ENCODE measurements around the gene GRAMD2B. TPM values are rescaled to one million over a fixed set of nuclear protein-coding genes. Genes with fewer than 3 reads are reported as not detected.
"Not testable (repeated sequence)": the region's sequence is repeated elsewhere in the genome, so short reads cannot be mapped to it uniquely, and the experiment has no call there.

Gene GRAMD2B
- total and polyA plus RNA-seq, 3 donors from 2014 or later, result 10.8 to 35.0 (median 23.5) TPM

DNA sequence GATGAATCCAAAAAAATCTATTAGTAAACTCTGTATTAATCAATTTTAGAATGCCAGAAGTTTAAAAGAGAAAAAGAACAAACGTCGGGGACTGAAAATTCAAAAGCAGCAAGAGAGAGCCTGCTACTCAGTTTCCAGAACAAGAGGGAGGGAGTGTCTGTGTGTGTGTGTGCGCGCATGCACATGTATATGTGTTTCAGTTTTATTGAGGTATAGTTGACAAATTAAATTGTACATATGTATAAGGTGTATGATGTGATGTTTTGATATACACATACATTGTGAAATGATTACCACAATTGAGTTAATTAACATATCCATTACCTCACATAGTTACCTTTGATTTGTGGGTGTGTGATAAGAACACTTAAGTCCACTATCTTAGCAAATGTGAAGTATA, 27.6 kb upstream of the GRAMD2B start:
- WGBS, 2 donors, result 87 to 92% methylated on average over 4 of the region's 4 CpGs
- Histone ChIP-seq H3K27me3 (no peaks in the 10 kb centered on the region), H3K27ac (no peak overlapping the region), H3K4me1 (no peaks in the 10 kb centered on the region), H3K36me3 (ENCODE audit: low read depth, missing control alignments) (no peaks in the 10 kb centered on the region), H3K4me3 (no peak overlapping the region), H3K9me3 (no peaks in the 10 kb centered on the region)
- DNase-seq, result no peak
- TF ChIP-seq, protein P1, sequence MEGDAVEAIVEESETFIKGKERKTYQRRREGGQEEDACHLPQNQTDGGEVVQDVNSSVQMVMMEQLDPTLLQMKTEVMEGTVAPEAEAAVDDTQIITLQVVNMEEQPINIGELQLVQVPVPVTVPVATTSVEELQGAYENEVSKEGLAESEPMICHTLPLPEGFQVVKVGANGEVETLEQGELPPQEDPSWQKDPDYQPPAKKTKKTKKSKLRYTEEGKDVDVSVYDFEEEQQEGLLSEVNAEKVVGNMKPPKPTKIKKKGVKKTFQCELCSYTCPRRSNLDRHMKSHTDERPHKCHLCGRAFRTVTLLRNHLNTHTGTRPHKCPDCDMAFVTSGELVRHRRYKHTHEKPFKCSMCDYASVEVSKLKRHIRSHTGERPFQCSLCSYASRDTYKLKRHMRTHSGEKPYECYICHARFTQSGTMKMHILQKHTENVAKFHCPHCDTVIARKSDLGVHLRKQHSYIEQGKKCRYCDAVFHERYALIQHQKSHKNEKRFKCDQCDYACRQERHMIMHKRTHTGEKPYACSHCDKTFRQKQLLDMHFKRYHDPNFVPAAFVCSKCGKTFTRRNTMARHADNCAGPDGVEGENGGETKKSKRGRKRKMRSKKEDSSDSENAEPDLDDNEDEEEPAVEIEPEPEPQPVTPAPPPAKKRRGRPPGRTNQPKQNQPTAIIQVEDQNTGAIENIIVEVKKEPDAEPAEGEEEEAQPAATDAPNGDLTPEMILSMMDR (IDR thresholded peaks at IDR 0.05), result no peak
- TF ChIP-seq POLR2A (IDR thresholded peaks at IDR 0.05), result no peak
- intact Hi-C loops (cut with DNase I; ENCODE audit: low total_unique reads), result no loop called here

DNA sequence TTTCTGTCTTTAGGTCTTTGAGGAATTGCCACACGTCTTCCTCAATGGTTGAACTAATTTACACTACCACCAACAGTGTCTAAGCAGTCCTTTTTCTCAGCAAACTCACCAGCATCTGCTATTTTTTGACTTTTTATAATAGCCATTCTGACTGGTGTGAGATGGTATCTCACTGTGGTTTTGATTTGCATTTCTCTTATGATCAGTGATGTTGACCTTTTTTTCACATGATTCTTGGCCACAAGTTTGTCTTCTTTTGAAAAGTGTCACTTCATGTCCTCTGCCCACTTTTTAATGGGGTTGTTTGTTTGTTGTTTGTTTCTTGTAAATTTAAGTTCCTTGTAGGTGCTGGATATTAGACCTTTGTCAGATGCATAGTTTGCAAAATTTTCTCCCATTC, 26.5 kb upstream of the GRAMD2B start:
- H3K4me1 ChIP-seq; H3K36me3 ChIP-seq (ENCODE audit: low read depth, missing control alignments); DNase-seq; H3K4me3 ChIP-seq; H3K9me3 ChIP-seq; H3K27me3 ChIP-seq; H3K27ac ChIP-seq; intact Hi-C loops (cut with DNase I; ENCODE audit: low total_unique reads): not testable (repeated sequence)
- 89 to 95% methylated on average over 1 of the region's 1 CpG for WGBS, 2 donors

DNA sequence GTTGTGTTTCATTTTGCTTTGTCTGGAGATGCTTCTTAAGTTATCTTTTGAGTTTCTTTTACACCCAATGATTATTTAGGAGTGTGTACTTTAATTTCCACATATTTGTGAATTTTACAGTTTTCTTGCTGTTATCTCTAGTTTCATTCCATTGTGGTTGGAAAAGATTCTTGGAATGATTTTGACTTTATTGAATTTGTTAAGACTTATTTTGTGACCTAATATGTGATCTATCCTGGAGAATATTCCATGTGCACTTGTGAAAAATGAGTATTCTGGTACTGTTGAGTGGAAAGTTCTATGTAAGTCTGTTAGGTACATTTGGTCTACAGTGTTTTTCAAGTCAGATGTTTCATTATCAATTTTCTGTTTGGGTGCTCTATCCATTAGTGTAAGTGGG, 24.4 kb upstream of the GRAMD2B start:
- Histone ChIP-seq H3K9me3 (no peaks in the 10 kb centered on the region), H3K4me3 (no peak overlapping the region), H3K27ac (no peak overlapping the region), H3K4me1 (no peaks in the 10 kb centered on the region), H3K36me3 (ENCODE audit: low read depth, missing control alignments) (no peaks in the 10 kb centered on the region), H3K27me3 (no peaks in the 10 kb centered on the region)
- TF ChIP-seq, protein P1 (IDR thresholded peaks at IDR 0.05), result no peak
- TF ChIP-seq POLR2A (IDR thresholded peaks at IDR 0.05), result no peak
- no peak for DNase-seq
- intact Hi-C loops (cut with DNase I; ENCODE audit: low total_unique reads), result no loop called here

DNA sequence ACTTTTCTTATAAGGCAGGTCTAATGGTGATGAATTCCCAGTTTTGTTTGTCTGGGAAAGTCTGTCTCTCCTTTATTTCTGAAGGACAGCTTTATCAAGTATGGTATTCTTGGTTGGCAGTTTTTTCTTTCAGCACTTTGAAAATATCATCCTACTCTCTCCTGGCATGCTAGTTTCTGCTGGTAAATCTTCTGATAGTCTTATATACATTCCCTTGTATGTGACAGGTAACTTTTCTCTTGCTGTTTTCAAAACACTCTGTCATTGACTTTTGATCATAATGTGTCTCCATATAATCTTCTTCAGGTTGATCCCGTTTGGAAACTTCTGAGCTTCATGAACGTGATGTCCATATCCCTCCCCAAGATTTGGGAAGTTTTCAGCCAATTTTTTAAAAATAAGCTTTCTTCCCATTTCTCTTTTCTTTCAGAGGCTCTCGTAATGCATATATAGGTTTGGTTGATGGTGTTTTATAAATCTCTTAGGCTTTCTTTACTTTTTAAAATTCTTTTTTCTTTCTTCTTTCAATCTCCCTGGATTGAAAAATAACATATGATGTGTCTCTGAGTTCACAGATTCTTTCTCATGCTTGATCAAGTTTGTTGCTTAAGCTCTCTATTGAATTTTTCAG, 22.5 kb upstream of the GRAMD2B start:
- WGBS, 2 donors, result 93 to 95% methylated on average over 3 of the region's 3 CpGs
- intact Hi-C loops (cut with DNase I; ENCODE audit: low total_unique reads), result no loop called here
- H3K4me3 ChIP-seq, result no peak overlapping the region
- no peaks in the 10 kb centered on the region for H3K27me3 ChIP-seq
- no peak for DNase-seq
- H3K36me3 ChIP-seq (ENCODE audit: low read depth, missing control alignments), result no peaks in the 10 kb centered on the region
- H3K4me1 ChIP-seq, result no peaks in the 10 kb centered on the region
- no peak overlapping the region for H3K27ac ChIP-seq
- no peaks in the 10 kb centered on the region for H3K9me3 ChIP-seq
- TF ChIP-seq POLR2A (IDR thresholded peaks at IDR 0.05), result no peak
- TF ChIP-seq, protein P1 (IDR thresholded peaks at IDR 0.05), result no peak

DNA sequence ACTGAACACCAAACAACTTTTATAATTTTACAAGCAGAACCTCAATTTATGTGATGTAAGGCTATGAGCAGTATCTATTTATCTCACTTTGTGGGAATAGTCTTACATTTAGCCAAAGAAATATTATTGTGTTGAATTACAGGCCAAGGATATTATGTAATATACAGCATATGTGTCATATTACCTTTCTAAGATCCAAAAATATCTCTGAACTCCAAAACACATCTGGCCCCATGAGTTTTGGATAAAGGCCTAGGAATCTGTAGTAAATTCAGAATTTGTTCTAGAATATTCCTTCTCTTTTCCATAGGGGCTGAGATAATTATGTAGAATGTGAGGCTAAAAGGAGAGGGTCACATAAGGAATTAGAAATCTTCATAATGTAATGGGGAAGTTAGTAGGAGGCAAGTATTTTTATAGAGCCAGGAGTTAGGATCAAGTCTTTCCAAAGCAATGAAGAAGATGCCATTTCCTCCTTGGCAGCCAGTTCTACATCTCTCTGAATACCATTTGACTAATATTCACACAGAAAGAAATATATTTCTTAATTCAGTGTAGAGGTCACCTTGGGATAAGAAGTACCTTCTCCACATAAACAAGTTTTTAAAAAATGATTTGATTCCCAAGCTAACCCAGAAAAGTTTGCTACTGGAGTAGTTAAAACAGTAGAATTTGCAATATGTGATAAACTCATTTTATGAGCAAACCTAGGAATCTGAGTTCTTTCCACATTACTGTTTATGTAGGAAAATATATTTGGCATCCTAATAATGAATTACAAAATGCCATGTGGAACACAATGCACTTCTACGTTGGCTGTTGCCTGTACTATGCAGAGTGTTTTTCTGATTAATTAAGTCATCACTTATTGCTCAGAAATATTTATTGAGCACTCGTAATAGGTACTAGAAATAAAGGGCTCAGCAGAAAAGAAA, 20.3 kb upstream of the GRAMD2B start:
- Histone ChIP-seq H3K27me3 (no peaks in the 10 kb centered on the region), H3K4me3 (no peak overlapping the region), H3K9me3 (no peaks in the 10 kb centered on the region), H3K27ac (no peak overlapping the region), H3K4me1 (no peaks in the 10 kb centered on the region), H3K36me3 (ENCODE audit: low read depth, missing control alignments) (no peaks in the 10 kb centered on the region)
- no peak for TF ChIP-seq POLR2A (IDR thresholded peaks at IDR 0.05)
- TF ChIP-seq, protein P1 (IDR thresholded peaks at IDR 0.05), result no peak
- 63% methylated on average over 2 of the region's 2 CpGs for WGBS, 2 donors
- intact Hi-C loops (cut with DNase I; ENCODE audit: low total_unique reads), result no loop called here
- DNase-seq, result no peak
